HCT116 (cell line): ENCODE data around the gene DCUN1D1. TPM values are rescaled to one million over a fixed set of nuclear protein-coding genes. Genes with fewer than 3 reads are reported as not detected.
A peak's percentile ranks its signal among the peaks of the same experiment; 100 is the strongest.

Experiments used
- ATAC-seq: fragments of 200-7000 bp; cut with Tn5 transposase; 2 replicates; pipeline ENCODE4 v1.9.1; 2020; ENCODE audit warnings: mild to moderate bottlenecking, moderate library complexity
- BruUV-seq: library from RNA; stranded (reverse); fragments of 400-500 nt; replicated peaks from 2 replicates; lab custom pipeline; 2021; lab: Mats Ljungman, UMichigan
- CTCF ChIA-PET: fragments of 300-600 bp; sonication (Branson Sonifier 250); formaldehyde crosslinking; loops from one replicate; lab custom pipeline; 2021; ENCODE audit warnings: antibody characterized with exemption; lab: Charles Lee
- POLR2A ChIA-PET: fragments of 300-600, 350-600 bp; sonication (Branson Sonifier 250); formaldehyde crosslinking; loops from one replicate; lab custom pipeline; 2021; ENCODE audit warnings: antibody characterized with exemption; lab: Charles Lee
- RAD21 ChIA-PET, 2 experiments: fragments of 300-600 bp; sonication (Branson Sonifier 250); formaldehyde crosslinking; loops; one replicate each; lab custom pipeline; 2023; ENCODE audit warnings: low total read pairs in 2 of 2; ENCODE audit not compliant: uncharacterized antibody in 2 of 2, unreplicated experiment in 2 of 2, low non-redundant PET in 1 of 2; lab: Charles Lee
- DNase-seq: peaks from one replicate; pipeline ENCODE4 v3.0.0-alpha.2; 2010; ENCODE audit warnings: low read depth, low spot score
- H2AFZ ChIP-seq: fragments of 200-600 bp; shearing (Covaris generic), sonication (generic); 2 replicates; pipeline ENCODE4 v1.6.1; 2017; ENCODE audit warnings: low read depth, mixed run types, mixed read lengths, antibody characterized with exemption, low read length; ENCODE audit not compliant: poor library complexity, severe bottlenecking
- H3K27ac ChIP-seq: 2 replicates; pipeline ENCODE4 v1.5.1; 2012; ENCODE audit warnings: low read depth, low read length
- H3K27me3 ChIP-seq: fragments of 200-600 bp; sonication (generic); 2 replicates; pipeline ENCODE4 v1.6.1; 2016; ENCODE audit warnings: mixed run types, low read length, mixed read lengths; ENCODE audit not compliant: insufficient read depth
- H3K36me3 ChIP-seq, 2 experiments: fragments of 200-500 bp in 1 of 2; fragments of 200-600 bp in 1 of 2; sonication (Bioruptor generic) in 1 of 2; sonication (generic) in 1 of 2; 2 replicates each; pipeline versions ENCODE4 v1.5.1 to v1.6.1; 2014 to 2016; ENCODE audit warnings: low read length in 2 of 2, inconsistent platforms in 1 of 2, mixed read lengths in 1 of 2, mixed run types in 1 of 2; ENCODE audit not compliant: insufficient read depth in 2 of 2, control insufficient read depth in 1 of 2
- H3K4me1 ChIP-seq, 2 experiments: fragments of 200-600 bp in 1 of 2; sonication (generic) in 1 of 2; 2 replicates each; pipeline versions ENCODE4 v1.5.1 to v1.6.1; 2012 to 2017; ENCODE audit warnings: low read length in 2 of 2, inconsistent platforms in 1 of 2, mild to moderate bottlenecking in 1 of 2, mixed read lengths in 1 of 2, mixed run types in 1 of 2, moderate library complexity in 1 of 2; ENCODE audit not compliant: insufficient read depth in 2 of 2, control insufficient read depth in 1 of 2
- H3K4me2 ChIP-seq: fragments of 200-600 bp; sonication (generic); 2 replicates; pipeline ENCODE4 v1.6.1; 2017; ENCODE audit warnings: mixed run types, low read length, mixed read lengths
- H3K4me3 ChIP-seq, 2 experiments: fragments of 200-600 bp in 1 of 2; sonication (generic) in 1 of 2; replicated peaks in 1 of 2; 2 replicates each; pipeline ENCODE4 v1.5.1; 2011 to 2016; ENCODE audit warnings: low read length in 2 of 2, control low read depth in 1 of 2, low read depth in 1 of 2, mild to moderate bottlenecking in 1 of 2, mixed read lengths in 1 of 2, mixed run types in 1 of 2
- H3K79me2 ChIP-seq: fragments of 200-600 bp; sonication (generic); 2 replicates; pipeline ENCODE4 v1.6.1; 2017; ENCODE audit warnings: mild to moderate bottlenecking, mixed run types, low read length, moderate library complexity, mixed read lengths; ENCODE audit not compliant: insufficient read depth
- H3K9ac ChIP-seq: fragments of 200-600 bp; sonication (generic); 2 replicates; pipeline ENCODE4 v1.6.1; 2016; ENCODE audit warnings: low read length, mixed read lengths
- H3K9me2 ChIP-seq: fragments of 200-600 bp; sonication (generic), shearing (Covaris generic); 2 replicates; pipeline ENCODE4 v1.6.1; 2017; ENCODE audit warnings: mixed run types, mild to moderate bottlenecking, moderate library complexity; ENCODE audit not compliant: insufficient read depth
- H3K9me3 ChIP-seq, 2 experiments: fragments of 200-500 bp in 1 of 2; fragments of 200-600 bp in 1 of 2; sonication (Bioruptor generic) in 1 of 2; sonication (generic) in 1 of 2; 2 replicates each; pipeline ENCODE4 v1.6.1; 2014 to 2017; ENCODE audit warnings: low read length in 2 of 2, mixed read lengths in 2 of 2, inconsistent platforms in 1 of 2, low read depth in 1 of 2, mild to moderate bottlenecking in 1 of 2, mixed run types in 1 of 2, moderate library complexity in 1 of 2; ENCODE audit not compliant: control insufficient read depth in 1 of 2, insufficient read depth in 1 of 2
- H4K20me1 ChIP-seq: fragments of 200-600 bp; sonication (generic), shearing (Covaris generic); 2 replicates; pipeline ENCODE4 v1.6.1; 2017; ENCODE audit warnings: mixed run types, mild to moderate bottlenecking, moderate library complexity; ENCODE audit not compliant: insufficient read depth
- ATF3 ChIP-seq: IDR thresholded peaks from 2 replicates; pipeline ENCODE4 v1.6.1; 2012
- CEBPB ChIP-seq: IDR thresholded peaks from 2 replicates; pipeline ENCODE4 v1.6.1; 2012; ENCODE audit warnings: low read depth
- CTCF ChIP-seq, 3 experiments: fragments of 200-600 bp in 1 of 3; sonication (generic) in 1 of 3; IDR thresholded peaks in 2 of 3; conservative IDR thresholded peaks in 1 of 3; 2 replicates each; pipeline ENCODE4 v1.5.1; 2012 to 2017; ENCODE audit warnings: low read depth in 2 of 3, low read length in 2 of 3, antibody characterized with exemption in 1 of 3, borderline replicate concordance in 1 of 3, control low read depth in 1 of 3, mild to moderate bottlenecking in 1 of 3, mixed read lengths in 1 of 3, mixed run types in 1 of 3, moderate library complexity in 1 of 3; ENCODE audit not compliant: insufficient read depth in 1 of 3
- EGR1 ChIP-seq: IDR thresholded peaks from 2 replicates; pipeline ENCODE4 v1.6.1; 2012; ENCODE audit warnings: low read depth
- ELF1 ChIP-seq: IDR thresholded peaks from 2 replicates; pipeline ENCODE4 v1.6.1; 2012; ENCODE audit warnings: low read depth, borderline replicate concordance
- EZH2phosphoT487 ChIP-seq: fragments of 200-600 bp; IDR thresholded peaks from 2 replicates; pipeline ENCODE4 v1.6.1; 2018; ENCODE audit warnings: antibody characterized with exemption, borderline replicate concordance
- FOSL1 ChIP-seq: IDR thresholded peaks from 2 replicates; pipeline ENCODE4 v1.6.1; 2012; ENCODE audit warnings: low read depth
- JUND ChIP-seq: IDR thresholded peaks from 2 replicates; pipeline ENCODE4 v1.6.1; 2012
- POLR2AphosphoS5 ChIP-seq: IDR thresholded peaks from 2 replicates; pipeline ENCODE4 v1.6.1; 2011; ENCODE audit warnings: mild to moderate bottlenecking, low read depth, low read length, moderate library complexity
- RAD21 ChIP-seq: IDR thresholded peaks from 2 replicates; pipeline ENCODE4 v1.6.1; 2012; ENCODE audit warnings: low read depth, mild to moderate bottlenecking
- TCF7L2 ChIP-seq: IDR thresholded peaks from 2 replicates; pipeline ENCODE4 v1.7.0; 2011; ENCODE audit warnings: borderline replicate concordance, inconsistent platforms; ENCODE audit not compliant: insufficient read depth, insufficient read length; ENCODE audit errors: extremely low read depth
- YY1 ChIP-seq: IDR thresholded peaks from 2 replicates; pipeline ENCODE4 v1.6.1; 2011; ENCODE audit warnings: low read length, low read depth, moderate library complexity, mild to moderate bottlenecking; ENCODE audit not compliant: insufficient replicate concordance; ENCODE audit errors: extremely low read depth
- ZBTB33 ChIP-seq: IDR thresholded peaks from 2 replicates; pipeline ENCODE4 v1.6.1; 2011; ENCODE audit warnings: mild to moderate bottlenecking, low read length, moderate library complexity; ENCODE audit not compliant: insufficient replicate concordance; ENCODE audit errors: extremely low read depth
- ZFX ChIP-seq: fragments of 450-650 bp; IDR thresholded peaks from 2 replicates; pipeline ENCODE4 v1.6.1; 2017
- ZNF274 ChIP-seq: fragments of 200-500 bp; sonication (Bioruptor generic); IDR thresholded peaks from 2 replicates; pipeline ENCODE4 v1.6.1; 2014; ENCODE audit warnings: mild to moderate bottlenecking, low read depth, low read length, inconsistent platforms
- intact Hi-C: fragments of 100-400 bp; cut with micrococcal nuclease; formaldehyde crosslinking; loops from 2 replicates; pipeline ENCODE4 v1.10.0; 2022
- total RNA-seq: library from RNA; stranded (reverse); gene quantifications from one replicate; pipeline ENCODE4 v1.2.1, GENCODE V29; 2021; ENCODE audit not compliant: unreplicated experiment
- TF ChIP-seq, protein P1 (sequence below): IDR thresholded peaks from 2 replicates; pipeline ENCODE4 v1.6.1; 2012

The DCUN1D1 gene
- total RNA-seq, 1 experiment from 2014 or later: 46.9 TPM

- ATAC-seq: no peak
- no peak overlapping the region for H3K9ac ChIP-seq
- peaks cover 90% of the 10 kb centered on the region for H3K79me2 ChIP-seq
- H4K20me1 ChIP-seq: no peaks in the 10 kb centered on the region
- no peak overlapping the region for H3K4me3 ChIP-seq
- H3K9me2 ChIP-seq: no peaks in the 10 kb centered on the region
- H3K27me3 ChIP-seq: no peaks in the 10 kb centered on the region
- TF ChIP-seq TCF7L2: no peak
- TF ChIP-seq JUND: no peak
- TF ChIP-seq CEBPB: no peak
- no peak for TF ChIP-seq YY1
- no peak for TF ChIP-seq ZNF274
- CTCF ChIA-PET: no interaction called here
- BruUV-seq: no TSS peak
- no peaks in the 10 kb centered on the region for H3K9me3 ChIP-seq
- RAD21 ChIA-PET: no interaction called here
- H3K27ac ChIP-seq: no peak overlapping the region
- H3K4me2 ChIP-seq: no peak overlapping the region
- H2AFZ ChIP-seq: no peak overlapping the region
- no peak for DNase-seq
- intact Hi-C loops: no loop called here
- peaks cover 2 to 18% of the 10 kb centered on the region in 2 experiments; a peak in 2 of 4 replicates for H3K4me1 ChIP-seq
- POLR2A ChIA-PET: no interaction called here
- no peaks in the 10 kb centered on the region for H3K36me3 ChIP-seq
Measured at GRCh38 chr3:182970811-182971418, 9.4 kb downstream of the DCUN1D1 start.

DNA sequence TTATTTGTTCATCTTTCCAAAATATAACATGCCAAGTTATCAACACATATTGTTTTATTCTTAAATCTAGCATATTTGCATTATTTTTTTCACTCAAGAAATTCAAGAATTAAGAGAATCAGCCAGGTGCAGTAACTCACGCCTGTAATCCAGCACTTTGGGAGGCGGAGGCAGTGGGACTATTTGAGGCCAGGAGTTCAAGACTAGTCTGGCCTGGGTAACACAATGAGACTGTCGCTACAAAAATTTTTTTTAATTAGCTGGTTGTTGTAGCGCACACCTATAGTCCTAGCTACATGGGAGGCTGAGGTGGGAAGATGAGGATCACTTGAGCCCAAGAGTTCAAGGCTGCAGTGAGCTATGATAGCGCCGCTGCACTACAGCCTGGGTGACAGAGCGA, 10.5 kb downstream of the DCUN1D1 start:
- no TSS peak for BruUV-seq
- no peak overlapping the region for H3K4me3 ChIP-seq
- intact Hi-C loops: no loop called here
- no peak for DNase-seq
- H3K4me2 ChIP-seq: peak overlapping the region; percentile 2; the same call in 1 of the 2 replicates
- peaks cover 2 to 18% of the 10 kb centered on the region in 2 experiments; a peak in 2 of 4 replicates for H3K4me1 ChIP-seq
- ATAC-seq: no peak
- POLR2A ChIA-PET: no interaction called here
- RAD21 ChIA-PET: no interaction called here
- H3K36me3 ChIP-seq: no peaks in the 10 kb centered on the region
- no peaks in the 10 kb centered on the region for H4K20me1 ChIP-seq
- no peaks in the 10 kb centered on the region for H3K27me3 ChIP-seq
- CTCF ChIA-PET: no interaction called here
- peaks cover 89% of the 10 kb centered on the region for H3K79me2 ChIP-seq
- H3K9me2 ChIP-seq: no peaks in the 10 kb centered on the region
- H3K9me3 ChIP-seq: no peaks in the 10 kb centered on the region
- H3K27ac ChIP-seq: no peak overlapping the region
- H2AFZ ChIP-seq: no peak overlapping the region
- no peak overlapping the region for H3K9ac ChIP-seq
- TF ChIP-seq CEBPB (no peak), JUND (no peak), EGR1 (no peak), RAD21 (no peak), YY1 (no peak), CTCF (IDR thresholded peaks at IDR 0.05 in 2 of 3, conservative IDR thresholded peaks at IDR 0.05 in 1 of 3; ENCODE audit: borderline replicate concordance in 1 of 3, insufficient read depth in 1 of 3, low read depth in 2 of 3, low read length in 2 of 3) (no peak), ELF1 (no peak), ZBTB33 (no peak), ATF3 (no peak), ZFX (no peak), ZNF274 (no peak), EZH2phosphoT487 (no peak), POLR2AphosphoS5 (no peak), FOSL1 (no peak)
- TF ChIP-seq, protein P1, sequence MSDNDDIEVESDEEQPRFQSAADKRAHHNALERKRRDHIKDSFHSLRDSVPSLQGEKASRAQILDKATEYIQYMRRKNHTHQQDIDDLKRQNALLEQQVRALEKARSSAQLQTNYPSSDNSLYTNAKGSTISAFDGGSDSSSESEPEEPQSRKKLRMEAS: no peak
